ELF-1 (cell line): ENCODE measurements around the gene TIMM29.

Experiments used
- DNase-seq: peaks from one replicate; pipeline ENCODE4 v3.0.0-alpha.2; 2016; ENCODE audit warnings: low read depth, low spot score

The TIMM29 gene

GRCh38 chr19:10928563-10929401 lies at the start of gene TIMM29, which contains the start of gene YIPF2:
Gene TIMM29 (plus strand): TSS chr19:10928811. CDS start chr19:10928823, 12 bp downstream.
Gene YIPF2 (minus strand): TSS chr19:10928639. CDS start chr19:10928410, 229 bp downstream.
- DNase-seq, result peak; percentile 98

GRCh38 chr19:10881403-10882107 lies 47.1 kb upstream of the TIMM29 start:
- peak; percentile 73 for DNase-seq

- DNase-seq, result no peak
These were observed 46.5 kb upstream of the TIMM29 start for GRCh38 chr19:10882108-10882457.

GRCh38 chr19:10884274-10884673 lies 44.3 kb upstream of the TIMM29 start:
- peak; percentile 76 for DNase-seq

GRCh38 chr19:10885201-10886169 lies 43.1 kb upstream of the TIMM29 start:
- DNase-seq, result no peak

- peak; percentile 51 for DNase-seq
These were observed 40.8 kb upstream of the TIMM29 start for GRCh38 chr19:10887616-10888367.

- DNase-seq, result peak; percentile 88
These were observed 40.2 kb upstream of the TIMM29 start for GRCh38 chr19:10888421-10888866.

- no peak for DNase-seq
These were observed 38.7 kb upstream of the TIMM29 start for GRCh38 chr19:10889880-10890279.

- DNase-seq, result no peak
These were observed 37.1 kb upstream of the TIMM29 start for GRCh38 chr19:10891405-10892086.

- DNase-seq, result no peak
These were observed 36.4 kb upstream of the TIMM29 start for GRCh38 chr19:10892256-10892655.

GRCh38 chr19:10894911-10895213 lies 33.7 kb upstream of the TIMM29 start:
- DNase-seq, result no peak

GRCh38 chr19:10895363-10895762 lies 33.2 kb upstream of the TIMM29 start:
- no peak for DNase-seq

- DNase-seq, result no peak
These were observed 32.7 kb upstream of the TIMM29 start for GRCh38 chr19:10895920-10896319.

GRCh38 chr19:10896851-10897526 lies 31.6 kb upstream of the TIMM29 start:
- DNase-seq, result no peak

GRCh38 chr19:10898633-10899032 lies 30.0 kb upstream of the TIMM29 start:
- no peak for DNase-seq

GRCh38 chr19:10899151-10899653 lies 29.4 kb upstream of the TIMM29 start:
- DNase-seq, result no peak

- no peak for DNase-seq
These were observed 20.7 kb upstream of the TIMM29 start for GRCh38 chr19:10907925-10908324.

- no peak for DNase-seq
These were observed 20.1 kb upstream of the TIMM29 start for GRCh38 chr19:10908380-10908960.
